DLD1 (cell line): ENCODE data around the gene LMOD1.
"Not testable (repeated sequence)": the region's sequence is repeated elsewhere in the genome, so short reads cannot be mapped to it uniquely, and the experiment has no call there.

ENCODE experiments used
- in situ Hi-C: cut with HindIII; loops from 2 replicates; pipeline ENCODE4 v1.10.0; 2017; ENCODE audit warnings: low sequenced_read_pairs

Gene LMOD1

DNA sequence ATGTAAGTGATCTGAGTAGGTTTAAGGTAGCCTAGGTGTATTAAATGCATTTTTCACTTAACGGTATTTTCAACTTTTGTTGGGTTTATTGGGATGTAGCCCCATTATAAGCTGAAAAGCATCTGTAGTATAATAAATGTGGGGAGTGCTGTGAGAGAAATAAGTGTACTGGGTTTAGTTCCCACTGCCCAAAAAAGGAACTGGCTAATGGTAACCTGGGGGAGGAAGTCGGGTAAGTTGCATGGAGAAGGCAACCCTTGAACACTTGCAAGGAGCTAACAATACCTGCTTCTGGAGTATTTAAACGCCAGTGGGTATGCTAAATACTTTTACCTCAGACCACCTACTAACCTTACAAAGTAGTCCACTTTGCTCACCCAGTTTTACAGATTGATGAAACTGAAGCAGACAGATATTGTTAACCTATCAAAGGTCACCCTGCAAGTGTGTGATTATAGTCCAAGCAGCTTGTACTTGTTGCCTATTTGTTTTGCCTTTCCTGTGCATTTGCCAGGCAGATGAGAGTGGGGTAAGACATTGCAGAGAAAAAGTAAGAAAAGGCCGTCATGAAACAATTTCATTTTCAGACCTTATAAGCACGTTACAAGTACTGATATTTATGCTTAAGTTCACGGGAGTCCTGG is 65.3 kb downstream of the LMOD1 start:
- in situ Hi-C loops = no loop called here

GRCh38 chr1:201877877-201878401 is 68.4 kb downstream of the LMOD1 start:
- in situ Hi-C loops = no loop called here

GRCh38 chr1:201876148-201876818 is 70.1 kb downstream of the LMOD1 start:
- in situ Hi-C loops = no loop called here

- in situ Hi-C loops = no loop called here
Observed at GRCh38 chr1:201874672-201875071, 71.7 kb downstream of the LMOD1 start.

DNA sequence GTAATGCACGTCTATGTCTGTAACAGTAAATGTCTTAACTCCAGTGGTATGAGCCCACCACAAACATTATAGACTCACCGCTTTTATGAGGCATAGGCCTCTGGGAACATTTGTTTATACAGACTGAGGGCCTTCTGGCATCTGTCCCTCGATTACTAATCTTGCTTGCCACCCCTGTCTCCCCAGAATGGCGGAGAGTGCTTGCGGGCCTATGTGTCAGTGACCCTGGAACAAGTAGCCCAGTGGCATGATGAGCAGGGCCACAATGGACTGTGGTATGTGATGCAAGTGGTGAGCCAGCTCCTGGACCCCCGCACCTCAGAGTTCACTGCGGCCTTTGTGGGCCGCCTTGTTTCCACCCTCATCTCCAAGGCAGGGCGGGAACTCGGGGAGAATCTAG is 76.0 kb downstream of the LMOD1 start:
- in situ Hi-C loops = no loop called here

DNA sequence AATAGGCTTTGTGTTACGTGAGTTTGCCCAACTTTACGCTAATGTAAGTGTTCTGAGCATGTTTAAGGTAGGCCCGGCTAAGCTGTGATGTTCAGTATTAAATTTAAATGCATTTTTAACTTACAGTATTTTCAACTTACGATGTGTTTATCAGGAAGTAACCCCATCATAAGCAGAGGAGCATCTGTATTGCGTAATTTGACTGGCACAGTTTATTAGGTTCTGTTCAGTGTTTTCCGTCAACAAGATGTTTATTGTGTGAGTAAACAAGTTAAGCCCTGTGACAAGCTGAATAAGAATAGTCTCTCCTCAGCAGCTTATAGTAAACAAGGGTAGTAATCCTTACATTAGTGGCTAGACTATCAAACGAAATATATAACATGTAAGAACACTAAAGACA is 84.9 kb downstream of the LMOD1 start:
- in situ Hi-C loops = no loop called here

- in situ Hi-C loops = no loop called here
Observed at GRCh38 chr1:201859424-201859823, 86.9 kb downstream of the LMOD1 start.

DNA sequence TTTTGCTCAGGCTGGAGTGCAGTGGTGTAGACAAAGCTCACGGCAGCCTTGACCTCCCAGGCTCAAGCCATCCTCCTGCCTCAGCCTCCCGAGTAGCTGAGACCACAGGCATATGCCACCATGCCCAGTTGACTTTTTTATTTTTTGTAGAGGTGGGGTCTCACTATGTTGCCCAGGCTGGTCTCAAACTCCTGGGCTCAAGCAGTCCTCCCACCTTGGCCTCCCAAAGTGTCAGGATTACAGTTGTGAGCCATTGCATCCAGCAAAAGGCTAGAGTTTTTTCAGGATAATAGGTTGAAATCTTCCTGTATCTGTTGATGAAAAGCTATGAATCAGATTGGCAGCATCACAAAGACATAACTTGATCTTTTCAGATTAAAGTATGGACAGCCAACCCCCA is 89.6 kb downstream of the LMOD1 start:
- in situ Hi-C loops = not testable (repeated sequence)

DNA sequence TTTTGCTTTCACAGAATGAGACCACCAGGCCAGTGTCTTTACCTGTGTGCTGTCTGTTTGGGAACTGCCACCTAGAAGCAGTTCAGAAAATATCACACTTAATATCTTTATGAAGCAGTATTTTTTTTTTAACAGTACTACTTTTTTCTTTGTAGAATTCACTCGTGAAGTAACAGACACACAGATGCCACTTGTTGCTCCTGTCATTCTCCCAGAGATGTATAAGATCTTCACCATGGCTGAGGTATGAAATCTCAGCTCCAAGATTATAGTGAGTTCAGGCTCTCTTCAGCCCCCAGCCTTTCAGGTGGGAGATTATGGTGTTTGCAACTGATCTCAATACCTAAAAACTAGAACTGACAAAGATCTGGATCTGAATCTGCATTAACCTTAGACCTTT is 94.4 kb downstream of the LMOD1 start:
- in situ Hi-C loops = no loop called here

DNA sequence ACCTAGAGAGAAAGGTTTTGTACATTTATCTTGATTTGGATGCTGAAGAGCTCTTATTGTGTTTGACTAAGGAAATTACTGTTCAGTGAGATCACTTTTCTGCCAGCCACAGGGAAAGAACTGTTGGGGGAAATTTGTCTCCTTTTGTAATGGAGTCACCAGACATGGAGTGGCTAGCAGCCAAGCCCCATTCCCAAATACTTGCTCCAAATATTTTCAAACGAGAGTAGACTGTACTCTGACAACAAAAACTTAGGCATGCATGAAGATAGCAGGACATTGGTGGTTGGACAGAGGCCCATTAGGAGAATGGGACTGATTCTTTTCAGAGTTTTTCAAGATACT is 96.3 kb downstream of the LMOD1 start:
- in situ Hi-C loops = no loop called here

DNA sequence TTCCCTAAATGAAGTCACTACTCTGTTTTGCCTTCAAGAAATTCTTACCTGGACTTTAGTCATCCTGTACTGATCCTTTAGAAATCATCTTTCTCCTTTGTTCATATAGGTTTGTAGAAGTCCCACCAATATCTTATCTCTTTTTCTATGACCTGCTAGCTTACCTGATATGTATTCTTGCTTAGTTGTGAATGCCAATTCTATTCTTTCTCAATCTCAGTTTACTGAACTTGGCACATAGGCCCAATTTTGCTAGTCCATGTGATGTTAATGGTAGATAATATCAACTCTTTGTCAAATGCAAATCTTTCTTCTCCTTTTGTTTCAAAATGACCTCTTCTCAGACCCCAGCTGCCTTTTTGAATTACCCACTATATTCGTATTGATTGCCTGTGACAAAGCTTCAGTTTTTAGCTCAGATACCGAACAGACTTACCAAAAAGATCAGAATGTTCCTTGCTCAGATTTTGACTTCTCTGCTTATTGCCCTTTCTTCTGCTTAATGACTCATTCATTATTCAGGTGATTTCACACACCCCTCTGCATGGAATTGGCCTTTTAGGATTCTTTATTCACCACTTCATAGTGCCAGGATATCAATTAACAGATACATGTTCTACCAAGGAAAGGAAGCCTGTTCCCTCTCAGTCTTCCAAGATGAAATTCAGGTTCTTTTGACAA is 96.8 kb downstream of the LMOD1 start:
- in situ Hi-C loops = no loop called here

- in situ Hi-C loops = no loop called here
Observed at GRCh38 chr1:201848230-201848629, 98.1 kb downstream of the LMOD1 start.

DNA sequence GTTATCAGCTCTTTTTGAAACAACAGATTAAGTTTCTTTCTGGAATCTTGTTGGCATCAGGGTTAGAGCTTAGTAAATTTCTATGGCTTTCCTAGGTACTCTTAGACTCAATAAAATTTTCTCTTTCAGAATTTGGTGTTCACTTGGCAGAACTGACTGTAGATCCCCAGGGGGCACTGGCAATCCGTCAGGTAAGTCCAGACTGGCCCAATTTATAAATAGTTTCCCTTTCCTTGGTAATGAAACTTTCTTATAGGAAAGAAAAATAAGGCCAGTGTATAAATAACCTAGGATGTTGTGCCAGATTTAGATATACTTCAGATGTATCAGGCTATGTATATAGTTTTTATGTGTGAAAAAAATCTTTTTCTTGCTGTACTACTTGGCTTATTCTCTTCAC is 99.2 kb downstream of the LMOD1 start:
- in situ Hi-C loops = no loop called here
